ENCODE data around the gene KPNA6. TPM values are rescaled to one million over a fixed set of nuclear protein-coding genes. Genes with fewer than 3 reads are reported as not detected.

Gene KPNA6
- total RNA-seq, 1 donor from 2014 or later: 79.0 TPM

DNA sequence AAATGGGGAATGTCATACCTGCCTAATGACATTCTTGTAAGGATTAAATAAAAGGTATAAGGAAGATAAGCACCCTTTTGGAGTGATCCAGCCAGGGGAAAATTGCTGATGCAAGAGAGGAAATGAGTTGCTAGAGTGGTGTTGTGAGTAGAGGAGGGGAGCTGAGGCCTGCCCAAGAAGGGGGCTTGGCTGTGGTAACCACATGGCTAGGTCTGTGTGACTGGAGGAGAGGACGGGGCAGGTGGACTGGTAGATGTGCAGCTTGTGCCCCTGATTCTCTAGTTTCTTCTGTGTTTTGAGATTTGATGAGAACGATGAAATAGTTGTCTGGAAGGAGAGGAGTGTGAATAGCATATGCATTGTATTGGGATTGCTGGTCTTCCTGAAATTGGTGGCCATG lies 78.2 kb downstream of the KPNA6 start:
- Mint-ChIP-seq H3K4me3 (ENCODE audit: unreplicated experiment) (peak overlapping the region; percentile 19), H3K27ac (ENCODE audit: unreplicated experiment) (peak overlapping the region; percentile 24), H3K36me3 (ENCODE audit: unreplicated experiment) (no peaks in the 10 kb centered on the region), H3K4me1 (ENCODE audit: low read depth, unreplicated experiment) (peaks cover 8% of the 10 kb centered on the region), H3K27me3 (ENCODE audit: unreplicated experiment) (no peaks in the 10 kb centered on the region), H3K9me3 (ENCODE audit: unreplicated experiment) (no peaks in the 10 kb centered on the region)
- no peak for DNase-seq
- no peak for TF ChIP-seq CTCF (IDR thresholded peaks at IDR 0.05; ENCODE audit: partially characterized antibody, unreplicated experiment)

GRCh38 chr1:32186491-32186890 lies 78.6 kb downstream of the KPNA6 start:
- H3K4me1 Mint-ChIP-seq (ENCODE audit: low read depth, unreplicated experiment): peaks cover 4% of the 10 kb centered on the region
- no peaks in the 10 kb centered on the region for H3K9me3 Mint-ChIP-seq (ENCODE audit: unreplicated experiment)
- no peak for DNase-seq
- TF ChIP-seq CTCF (IDR thresholded peaks at IDR 0.05; ENCODE audit: partially characterized antibody, unreplicated experiment): no peak
- no peaks in the 10 kb centered on the region for H3K27me3 Mint-ChIP-seq (ENCODE audit: unreplicated experiment)
- no peaks in the 10 kb centered on the region for H3K36me3 Mint-ChIP-seq (ENCODE audit: unreplicated experiment)
- peak overlapping the region; percentile 24 for H3K27ac Mint-ChIP-seq (ENCODE audit: unreplicated experiment)
- H3K4me3 Mint-ChIP-seq (ENCODE audit: unreplicated experiment): peak overlapping the region; percentile 26

DNA sequence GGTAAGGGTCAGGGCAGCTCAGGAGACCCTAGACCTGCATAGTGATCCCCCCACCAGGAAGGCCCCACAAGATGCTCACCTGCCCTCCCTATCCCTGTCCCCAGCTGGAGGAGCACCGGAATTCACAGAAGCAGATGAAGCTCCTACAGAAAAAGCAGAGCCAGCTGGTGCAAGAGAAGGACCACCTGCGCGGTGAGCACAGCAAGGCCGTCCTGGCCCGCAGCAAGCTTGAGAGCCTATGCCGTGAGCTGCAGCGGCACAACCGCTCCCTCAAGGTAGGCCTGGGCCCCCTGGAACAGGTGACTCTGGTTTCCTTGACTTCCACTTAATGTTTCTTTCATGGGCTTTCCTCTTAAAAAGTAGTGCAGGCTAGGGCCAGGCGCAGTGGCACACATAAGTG lies 80.0 kb downstream of the KPNA6 start:
- Mint-ChIP-seq H3K4me1 (ENCODE audit: low read depth, unreplicated experiment) (peaks cover 3% of the 10 kb centered on the region), H3K27ac (ENCODE audit: unreplicated experiment) (no peak overlapping the region), H3K4me3 (ENCODE audit: unreplicated experiment) (no peak overlapping the region), H3K36me3 (ENCODE audit: unreplicated experiment) (no peaks in the 10 kb centered on the region), H3K9me3 (ENCODE audit: unreplicated experiment) (no peaks in the 10 kb centered on the region), H3K27me3 (ENCODE audit: unreplicated experiment) (peaks cover 2% of the 10 kb centered on the region)
- TF ChIP-seq CTCF (IDR thresholded peaks at IDR 0.05; ENCODE audit: partially characterized antibody, unreplicated experiment): no peak
- no peak for DNase-seq

GRCh38 chr1:32192220-32192948 lies 84.5 kb downstream of the KPNA6 start:
- Mint-ChIP-seq H3K4me3 (ENCODE audit: unreplicated experiment) (no peak overlapping the region), H3K9me3 (ENCODE audit: unreplicated experiment) (peaks cover 4% of the 10 kb centered on the region), H3K27ac (ENCODE audit: unreplicated experiment) (no peak overlapping the region), H3K27me3 (ENCODE audit: unreplicated experiment) (peaks cover 2% of the 10 kb centered on the region), H3K4me1 (ENCODE audit: low read depth, unreplicated experiment) (peaks cover 5% of the 10 kb centered on the region), H3K36me3 (ENCODE audit: unreplicated experiment) (no peaks in the 10 kb centered on the region)
- TF ChIP-seq CTCF (IDR thresholded peaks at IDR 0.05; ENCODE audit: partially characterized antibody, unreplicated experiment): no peak
- DNase-seq: no peak

GRCh38 chr1:32194984-32195383 lies 87.1 kb downstream of the KPNA6 start:
- peaks cover 23% of the 10 kb centered on the region for H3K4me1 Mint-ChIP-seq (ENCODE audit: low read depth, unreplicated experiment)
- H3K36me3 Mint-ChIP-seq (ENCODE audit: unreplicated experiment): no peaks in the 10 kb centered on the region
- no peak overlapping the region for H3K27ac Mint-ChIP-seq (ENCODE audit: unreplicated experiment)
- H3K9me3 Mint-ChIP-seq (ENCODE audit: unreplicated experiment): peaks cover 9% of the 10 kb centered on the region
- no peak for DNase-seq
- H3K27me3 Mint-ChIP-seq (ENCODE audit: unreplicated experiment): peaks cover 3% of the 10 kb centered on the region
- no peak overlapping the region for H3K4me3 Mint-ChIP-seq (ENCODE audit: unreplicated experiment)
- TF ChIP-seq CTCF (IDR thresholded peaks at IDR 0.05; ENCODE audit: partially characterized antibody, unreplicated experiment): no peak
